IMR-90 (cell line): ENCODE measurements around the gene SIX6. TPM values are rescaled to one million over a fixed set of nuclear protein-coding genes. Genes with fewer than 3 reads are reported as not detected.

Experiments used
- ATAC-seq: fragments of 200-7000 bp; cut with Tn5 transposase; 2 replicates; pipeline ENCODE4 v1.9.1; 2020; ENCODE audit warnings: low read depth, mild to moderate bottlenecking, moderate library complexity
- BruUV-seq: library from RNA; stranded (reverse); fragments of 400-500 nt; replicated peaks from 2 replicates; lab custom pipeline; 2021; lab: Mats Ljungman, UMichigan
- CTCF ChIA-PET: fragments of 300-600 bp; formaldehyde crosslinking; extraction: SDS; loops from one replicate; lab custom pipeline; 2021; ENCODE audit warnings: antibody characterized with exemption; lab: Yijun Ruan, JAX
- POLR2A ChIA-PET: fragments of 300-600 bp; sonication (Branson Sonifier 250); formaldehyde crosslinking; loops from one replicate; lab custom pipeline; 2022; ENCODE audit warnings: antibody characterized with exemption; ENCODE audit not compliant: unreplicated experiment; lab: Charles Lee
- DNase-seq: peaks from one replicate; pipeline ENCODE4 v3.0.0; 2013
- H2AFZ ChIP-seq: replicated peaks from 2 replicates; pipeline ENCODE3; 2013; ENCODE audit warnings: low read length, mild to moderate bottlenecking; ENCODE audit not compliant: poor library complexity
- H2AK5ac ChIP-seq: 2 replicates; pipeline ENCODE4 v1.6.1; 2013; ENCODE audit warnings: low read depth, low read length, inconsistent platforms
- H2AK9ac ChIP-seq: replicated peaks from 2 replicates; pipeline ENCODE3; 2013; ENCODE audit warnings: mild to moderate bottlenecking, low read depth, low read length, moderate library complexity; ENCODE audit not compliant: poor library complexity
- H2BK120ac ChIP-seq: 2 replicates; pipeline ENCODE4 v1.6.1; 2013; ENCODE audit warnings: low read depth, low read length, inconsistent platforms
- H2BK15ac ChIP-seq: 3 replicates; pipeline ENCODE4 v1.6.1; 2013; ENCODE audit warnings: low read depth, low read length, inconsistent platforms
- H2BK20ac ChIP-seq: 2 replicates; pipeline ENCODE4 v1.6.1; 2013; ENCODE audit warnings: low read depth, mild to moderate bottlenecking, inconsistent platforms, low read length, moderate library complexity
- H2BK5ac ChIP-seq: 2 replicates; pipeline ENCODE4 v1.6.1; 2013; ENCODE audit warnings: mild to moderate bottlenecking, low read depth, low read length, inconsistent platforms; ENCODE audit not compliant: poor library complexity, severe bottlenecking
- H3K14ac ChIP-seq: replicated peaks from 2 replicates; pipeline ENCODE4 v1.6.1; 2013; ENCODE audit warnings: low read depth, low read length, inconsistent platforms
- H3K18ac ChIP-seq: 2 replicates; pipeline ENCODE4 v1.6.1; 2013; ENCODE audit warnings: low read depth, low read length, control low read depth
- H3K23ac ChIP-seq: 2 replicates; pipeline ENCODE4 v1.6.1; 2013; ENCODE audit warnings: low read depth, low read length, inconsistent platforms
- H3K27ac ChIP-seq: 2 replicates; pipeline ENCODE4 v1.5.1; 2013; ENCODE audit warnings: mild to moderate bottlenecking, control low read depth, low read length; ENCODE audit not compliant: insufficient read depth
- H3K27me3 ChIP-seq: 2 replicates; pipeline ENCODE4 v1.6.1; 2013; ENCODE audit warnings: low read length; ENCODE audit not compliant: control insufficient read depth, insufficient read depth
- H3K36me3 ChIP-seq: 2 replicates; pipeline ENCODE4 v1.6.1; 2013; ENCODE audit warnings: low read length, mixed read lengths; ENCODE audit not compliant: control insufficient read depth, insufficient read depth
- H3K4ac ChIP-seq: 2 replicates; pipeline ENCODE4 v1.6.1; 2013; ENCODE audit warnings: low read depth, low read length, inconsistent platforms
- H3K4me1 ChIP-seq: 2 replicates; pipeline ENCODE4 v1.6.1; 2013; ENCODE audit warnings: low read length, mixed read lengths; ENCODE audit not compliant: control insufficient read depth, insufficient read depth
- H3K4me2 ChIP-seq: 2 replicates; pipeline ENCODE4 v1.6.1; 2013; ENCODE audit warnings: low read depth, mild to moderate bottlenecking, control low read depth, low read length, moderate library complexity
- H3K4me3 ChIP-seq: 2 replicates; pipeline ENCODE4 v1.5.1; 2013; ENCODE audit warnings: low read depth, mild to moderate bottlenecking, control low read depth, low read length, moderate library complexity; ENCODE audit not compliant: insufficient read depth
- H3K56ac ChIP-seq: 2 replicates; pipeline ENCODE4 v1.6.1; 2013; ENCODE audit warnings: low read length, inconsistent platforms; ENCODE audit not compliant: insufficient read depth; ENCODE audit errors: extremely low read depth
- H3K79me1 ChIP-seq, 2 experiments: 2 replicates each; pipeline ENCODE4 v1.6.1; 2013; ENCODE audit warnings: low read length in 2 of 2, inconsistent platforms in 1 of 2, low read depth in 1 of 2
- H3K9ac ChIP-seq: 2 replicates; pipeline ENCODE4 v1.6.1; 2013; ENCODE audit warnings: low read depth, low read length, control low read depth
- H3K9me1 ChIP-seq: 2 replicates; pipeline ENCODE4 v1.6.1; 2013; ENCODE audit warnings: low read length, inconsistent platforms; ENCODE audit not compliant: insufficient read depth
- H3K9me3 ChIP-seq: 2 replicates; pipeline ENCODE4 v1.6.1; 2013; ENCODE audit warnings: low read length; ENCODE audit not compliant: control insufficient read depth, insufficient read depth
- H4K20me1 ChIP-seq: 2 replicates; pipeline ENCODE4 v1.6.1; 2013; ENCODE audit warnings: low read length, inconsistent platforms; ENCODE audit not compliant: insufficient read depth
- H4K5ac ChIP-seq: 2 replicates; pipeline ENCODE4 v1.6.1; 2013; ENCODE audit warnings: mild to moderate bottlenecking, low read depth, low read length, control low read depth
- H4K8ac ChIP-seq, 2 experiments: 2 replicates each; pipeline ENCODE4 v1.6.1; 2013; ENCODE audit warnings: low read depth in 2 of 2, low read length in 2 of 2, control low read depth in 1 of 2, inconsistent platforms in 1 of 2
- H4K91ac ChIP-seq: 2 replicates; pipeline ENCODE4 v1.6.1; 2013; ENCODE audit warnings: low read depth, low read length, inconsistent platforms; ENCODE audit not compliant: insufficient read depth
- BHLHE40 ChIP-seq: fragments of 150-350 bp; IDR thresholded peaks from 2 replicates; pipeline ENCODE4 v1.6.1; 2016; ENCODE audit warnings: mild to moderate bottlenecking, low read depth, low read length
- CEBPB ChIP-seq: IDR thresholded peaks from 2 replicates; pipeline ENCODE4 v1.6.1; 2012; ENCODE audit warnings: low read depth, low read length, improper control_type of control experiment
- CHD1 ChIP-seq: IDR thresholded peaks from 2 replicates; pipeline ENCODE4 v1.6.1; 2012; ENCODE audit warnings: low read depth, low read length, improper control_type of control experiment
- CTCF ChIP-seq: conservative IDR thresholded peaks from 2 replicates; pipeline ENCODE4 v1.5.1; 2012; ENCODE audit warnings: mild to moderate bottlenecking, low read depth, low read length, improper control_type of control experiment
- ELK1 ChIP-seq: fragments of 150-350 bp; IDR thresholded peaks from 2 replicates; pipeline ENCODE4 v1.6.1; 2016; ENCODE audit warnings: low read depth, mild to moderate bottlenecking, low read length, moderate library complexity, borderline replicate concordance
- FOS ChIP-seq: fragments of 150-350 bp; IDR thresholded peaks from 2 replicates; pipeline ENCODE4 v1.6.1; 2016; ENCODE audit warnings: low read depth, low read length
- MAFK ChIP-seq: IDR thresholded peaks from 2 replicates; pipeline ENCODE4 v1.6.1; 2012; ENCODE audit warnings: low read depth, low read length, improper control_type of control experiment
- MAZ ChIP-seq: IDR thresholded peaks from 2 replicates; pipeline ENCODE4 v1.6.1; 2012; ENCODE audit warnings: low read depth, mild to moderate bottlenecking, low read length, improper control_type of control experiment, moderate library complexity, borderline replicate concordance
- MXI1 ChIP-seq: IDR thresholded peaks from 2 replicates; pipeline ENCODE4 v1.6.1; 2012; ENCODE audit warnings: low read depth, mild to moderate bottlenecking, low read length, moderate library complexity, borderline replicate concordance
- NFE2L2 ChIP-seq: fragments of 150-350 bp; IDR thresholded peaks from 2 replicates; pipeline ENCODE4 v1.6.1; 2016; ENCODE audit warnings: low read depth, mild to moderate bottlenecking, low read length
- POLR2A ChIP-seq: IDR thresholded peaks from 2 replicates; pipeline ENCODE4 v1.6.1; 2012; ENCODE audit warnings: mild to moderate bottlenecking, low read depth, low read length
- RAD21 ChIP-seq: IDR thresholded peaks from 2 replicates; pipeline ENCODE4 v1.6.1; 2012; ENCODE audit warnings: low read length, improper control_type of control experiment
- RCOR1 ChIP-seq: IDR thresholded peaks from 2 replicates; pipeline ENCODE4 v1.6.1; 2012; ENCODE audit warnings: mild to moderate bottlenecking, low read length, improper control_type of control experiment; ENCODE audit not compliant: insufficient replicate concordance
- SMC3 ChIP-seq: fragments of 150-350 bp; IDR thresholded peaks from 2 replicates; pipeline ENCODE4 v1.6.1; 2016; ENCODE audit warnings: low read depth, mild to moderate bottlenecking, antibody characterized with exemption, low read length, moderate library complexity
- USF2 ChIP-seq: fragments of 150-350 bp; IDR thresholded peaks from 2 replicates; pipeline ENCODE4 v1.6.1; 2017; ENCODE audit warnings: mild to moderate bottlenecking, antibody characterized with exemption, low read length, low read depth
- WGBS, 2 experiments: methylation state at CpG; one replicate each; pipeline versions ENCODE4 v1.1.5 to v1.1.7; 2013; ENCODE audit warnings: missing lambda C conversion rate in 2 of 2; ENCODE audit not compliant: insufficient read length in 1 of 2; ENCODE audit errors: extremely low coverage in 2 of 2; 5-methylcytosine and 5-hydroxymethylcytosine counted together
- dilution Hi-C: fragments of 300-500 bp; cut with HindIII; formaldehyde crosslinking; loops from one replicate; pipeline ENCODE4 v1.14.3; 2018; ENCODE audit warnings: low sequenced_read_pairs; ENCODE audit not compliant: unreplicated experiment
- in situ Hi-C: fragments of 300-500 bp; cut with MboI; formaldehyde crosslinking; loops from 3 replicates; pipeline ENCODE4 v1.14.3; 2019; ENCODE audit warnings: low sequenced_read_pairs, inconsistent platforms, mixed read lengths
- intact Hi-C: fragments of 100-400 bp; cut with micrococcal nuclease; formaldehyde crosslinking; loops from 2 replicates; pipeline ENCODE4 v1.10.0; 2022
- polyA plus RNA-seq, 3 experiments: library from polyadenylated mRNA; depleted of rRNA; stranded (reverse); fragments of >200 nt; gene quantifications; 2 replicates each; pipeline ENCODE4 v1.2.3, GENCODE V29; 2012; ENCODE audit warnings: low replicate concordance in 1 of 3
- total RNA-seq: library from RNA; depleted of rRNA; stranded (reverse); fragments of >200 nt; gene quantifications from 2 replicates; pipeline ENCODE4 v1.2.3, GENCODE V29; 2012

SIX6 gene
- total and polyA plus RNA-seq, 2 of the 4 experiments (the other 2 are of a cell fraction), result not detected

- Histone ChIP-seq H3K27me3 (peaks cover 88% of the 10 kb centered on the region), H3K4ac (no peak overlapping the region), H3K27ac (no peak overlapping the region), H2AK5ac (no peak overlapping the region), H4K20me1 (no peaks in the 10 kb centered on the region), H2BK15ac (no peak overlapping the region), H4K5ac (no peak overlapping the region), H3K9me1 (no peaks in the 10 kb centered on the region), H2AK9ac (no peak overlapping the region), H2BK120ac (no peak overlapping the region), H3K4me1 (peaks cover 2% of the 10 kb centered on the region; the same call in 1 of the 2 replicates), H2AFZ (no peak overlapping the region), H3K36me3 (no peaks in the 10 kb centered on the region), H3K18ac (no peak overlapping the region), H3K23ac (no peak overlapping the region), H2BK20ac (no peak overlapping the region), H3K9ac (no peak overlapping the region), H3K14ac (no peak overlapping the region), H3K4me2 (no peak overlapping the region; the same call in 1 of the 2 replicates), H3K9me3 (peaks cover 17% of the 10 kb centered on the region), H3K56ac (no peak overlapping the region), H3K79me1 (no peaks in the 10 kb centered on the region), H4K91ac (no peak overlapping the region), H3K4me3 (no peak overlapping the region), H4K8ac (no peak overlapping the region), H2BK5ac (no peak overlapping the region)
- no TSS peak for BruUV-seq
- TF ChIP-seq ELK1 (no peak), NFE2L2 (no peak), CHD1 (no peak), MXI1 (no peak), BHLHE40 (no peak), CEBPB (no peak), RAD21 (no peak), RCOR1 (no peak), MAFK (no peak), POLR2A (no peak), MAZ (no peak), USF2 (no peak), SMC3 (no peak), FOS (no peak), CTCF (no peak)
- DNase-seq (no peak), ATAC-seq (no peak)
- dilution Hi-C loops (no loop called here), in situ Hi-C loops (no loop called here), intact Hi-C loops (no loop called here)
- ChIA-PET POLR2A (no interaction called here), CTCF (no interaction called here)
- WGBS, 2 experiments, result 0% methylated on average over 2 of the region's 5 CpGs; no CpG with 5 or more reads in 1 of the 2 experiments
These were observed 611 bp upstream of the SIX6 start for GRCh38 chr14:60508363-60508706.
